CD4-positive, alpha-beta T cell treated with Interleukin-12 subunit alpha and Interleukin-12 subunit beta, for 1 hour (primary cell): ENCODE results near the gene PCP4L1.
"Not testable (repeated sequence)": the region's sequence is repeated elsewhere in the genome, so short reads cannot be mapped to it uniquely, and the experiment has no call there.

ENCODE experiments used
- DNase-seq: peaks from one replicate; pipeline ENCODE4 v3.0.0-alpha.2; 2020

Gene PCP4L1

GRCh38 chr1:161273402-161273801, 14.9 kb downstream of the PCP4L1 start:
- DNase-seq = no peak

DNA sequence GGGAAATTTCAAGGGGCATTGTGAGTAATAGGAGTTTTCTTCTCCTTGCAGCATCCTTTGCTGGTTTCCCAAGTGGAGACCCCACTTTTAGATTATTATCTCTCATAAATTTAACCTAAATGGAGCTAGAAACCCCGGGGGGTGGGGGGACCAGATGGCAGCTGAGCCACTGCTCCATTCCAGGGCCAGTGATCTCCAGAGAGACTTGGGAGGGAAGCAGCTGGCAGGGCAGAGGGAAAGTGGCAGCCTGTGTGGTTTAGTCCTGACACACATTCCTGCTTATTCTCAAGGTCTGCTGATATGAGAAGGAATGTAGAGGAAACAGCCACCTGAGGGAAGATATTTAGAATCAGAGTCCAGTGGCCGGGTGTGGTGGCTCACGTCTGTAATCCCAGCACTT, 16.3 kb downstream of the PCP4L1 start:
- DNase-seq = no peak

DNA sequence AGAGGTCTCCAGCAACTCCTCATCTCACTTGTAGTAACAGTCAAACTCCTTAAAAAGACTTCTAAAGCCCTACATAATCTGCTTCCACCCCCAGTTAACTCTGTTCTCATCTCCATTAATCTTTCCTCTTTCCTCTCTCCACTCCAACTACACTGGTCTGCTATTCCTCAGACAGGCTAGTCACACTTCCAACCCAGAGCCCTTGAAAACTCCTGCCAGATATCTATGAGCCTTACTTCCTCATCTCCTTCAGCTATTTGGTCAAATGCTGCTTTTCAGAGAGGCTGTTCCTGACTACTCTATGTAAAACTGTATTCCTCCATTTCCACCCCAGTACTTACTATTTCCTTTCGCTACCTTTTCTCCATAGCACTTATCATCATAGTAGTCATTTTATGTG, 24.4 kb downstream of the PCP4L1 start:
- no peak for DNase-seq

GRCh38 chr1:161285113-161285512, 26.6 kb downstream of the PCP4L1 start:
- DNase-seq = no peak

- no peak for DNase-seq
Observed at GRCh38 chr1:161285521-161285920, 27.0 kb downstream of the PCP4L1 start.

- DNase-seq = no peak
Observed at GRCh38 chr1:161287482-161288054, 29.0 kb downstream of the PCP4L1 start.

DNA sequence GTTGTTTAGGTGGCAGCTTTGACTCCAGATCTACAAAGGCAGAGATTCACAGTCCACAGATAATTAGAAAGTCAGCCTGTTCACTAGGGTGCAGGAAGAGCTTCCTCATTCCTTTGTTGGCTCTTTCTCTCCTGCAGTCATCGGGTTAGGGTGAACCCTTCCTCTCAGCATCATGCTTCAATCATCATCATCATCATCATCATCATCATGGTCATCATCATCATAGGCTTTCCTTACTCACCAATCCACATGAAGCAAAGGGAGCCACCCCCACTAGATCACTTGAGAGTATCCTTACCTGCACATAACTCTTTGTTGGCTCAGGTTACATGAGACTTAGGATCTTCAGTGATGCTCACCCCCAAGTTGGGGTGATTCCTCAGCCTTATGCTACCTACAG, 32.2 kb downstream of the PCP4L1 start:
- no peak for DNase-seq

DNA sequence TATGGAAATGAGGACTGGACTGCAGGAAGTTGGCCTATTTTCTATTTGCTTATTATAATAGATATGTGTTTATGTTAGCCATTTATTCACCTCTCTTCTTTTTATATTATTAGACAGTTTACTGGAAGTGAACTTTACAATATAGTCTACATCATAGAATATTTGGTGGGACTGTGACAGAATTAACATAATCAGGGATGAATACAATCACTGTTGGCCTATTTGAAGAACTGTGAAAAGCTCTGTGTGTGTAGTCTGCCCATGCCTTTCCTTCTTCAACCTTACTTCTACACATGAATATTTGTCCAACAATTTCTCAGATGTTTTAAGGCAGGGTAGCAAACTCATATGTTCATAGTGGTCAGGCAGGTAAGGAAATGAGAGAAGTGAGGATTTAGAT, 38.9 kb downstream of the PCP4L1 start:
- no peak for DNase-seq

DNA sequence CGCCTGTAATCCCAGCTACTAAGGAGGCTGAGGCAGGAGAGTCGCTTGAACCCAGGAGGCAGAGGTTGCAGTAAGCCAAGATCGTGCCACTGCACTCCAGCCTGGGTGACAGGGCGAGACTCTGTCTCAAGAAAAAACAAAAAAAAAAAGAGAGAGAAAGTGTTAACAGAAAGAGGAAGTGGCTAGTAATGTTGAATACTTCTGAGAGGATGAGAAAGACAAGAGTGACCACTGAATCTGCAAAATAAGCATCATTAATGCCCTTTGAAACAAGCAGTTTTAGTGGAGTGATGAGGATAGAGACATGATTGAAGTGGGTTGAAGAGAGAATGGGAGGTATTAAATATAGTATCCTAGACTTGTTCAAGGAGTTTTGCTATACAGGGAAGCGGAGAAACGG, 39.6 kb downstream of the PCP4L1 start:
- DNase-seq = no peak

DNA sequence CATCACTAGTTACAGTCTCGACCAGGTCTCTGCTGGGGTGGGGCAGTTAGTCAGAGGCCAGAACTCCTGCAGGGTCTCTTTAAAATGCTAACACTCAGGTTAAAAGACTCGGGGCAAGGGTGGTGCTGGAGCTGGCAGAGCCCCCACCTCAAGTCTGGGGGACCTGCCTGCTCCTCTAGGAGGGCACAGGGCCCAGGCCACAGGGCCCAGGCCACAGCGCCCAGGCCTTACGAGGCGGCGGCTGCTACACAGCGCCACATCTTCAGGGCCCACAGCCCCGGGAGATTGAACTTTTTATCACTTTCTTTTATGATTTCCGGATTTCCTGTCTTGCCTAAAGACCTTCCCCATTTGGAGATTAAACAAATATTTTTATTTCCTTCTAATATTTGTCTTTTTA, 40.8 kb downstream of the PCP4L1 start:
- DNase-seq = no peak

DNA sequence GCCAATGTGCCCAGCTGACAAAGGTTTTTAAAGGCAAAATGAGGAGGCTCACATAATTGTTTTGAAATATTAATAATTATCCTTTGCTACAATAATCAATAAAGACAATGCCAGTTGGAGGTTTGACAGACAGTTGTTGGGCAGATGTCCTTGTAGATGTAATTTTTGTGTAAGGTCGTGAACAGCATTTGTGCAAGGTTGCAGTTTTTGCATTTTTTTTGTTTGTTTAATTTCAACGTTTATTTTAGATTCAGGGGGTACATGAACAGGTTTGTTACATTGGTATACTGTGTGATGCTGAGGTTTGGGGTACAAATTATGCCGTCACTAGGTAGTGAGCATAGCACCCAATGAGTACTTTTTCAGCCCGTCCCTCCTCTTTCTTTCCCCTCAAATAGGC, 41.9 kb downstream of the PCP4L1 start:
- DNase-seq = no peak

- DNase-seq = peak; percentile 19
Observed at GRCh38 chr1:161304927-161305866, 46.7 kb downstream of the PCP4L1 start.

GRCh38 chr1:161305867-161306519, 47.4 kb downstream of the PCP4L1 start:
- DNase-seq = peak; percentile 95

DNA sequence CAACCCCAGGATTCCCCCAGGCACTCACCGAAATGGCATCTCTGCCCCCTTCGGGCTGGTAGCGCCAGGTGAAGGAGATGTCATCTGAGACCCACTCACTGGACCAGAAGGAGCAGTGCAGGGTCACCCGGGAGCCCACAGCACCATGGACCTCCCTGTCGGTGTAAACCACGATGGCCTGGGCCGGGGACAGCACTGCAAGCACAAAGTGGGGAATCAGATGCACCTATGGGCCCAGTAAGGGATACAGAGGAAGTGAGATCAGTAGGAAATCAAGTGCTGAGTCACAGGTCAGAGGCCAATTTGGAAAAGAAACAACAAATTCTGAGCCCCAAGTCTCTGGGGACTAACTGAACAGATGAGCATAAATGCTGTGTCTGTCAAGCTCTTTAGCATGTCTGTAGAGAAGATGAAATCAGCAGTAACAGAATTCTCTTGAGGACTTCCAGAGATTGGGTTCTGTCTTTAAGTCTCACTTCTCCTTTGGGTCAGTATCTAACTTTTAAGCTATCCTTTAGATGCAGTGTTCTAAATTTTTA, 48.8 kb downstream of the PCP4L1 start:
- peak; percentile 26 for DNase-seq

GRCh38 chr1:161307892-161308638, 49.5 kb downstream of the PCP4L1 start:
- DNase-seq = no peak

DNA sequence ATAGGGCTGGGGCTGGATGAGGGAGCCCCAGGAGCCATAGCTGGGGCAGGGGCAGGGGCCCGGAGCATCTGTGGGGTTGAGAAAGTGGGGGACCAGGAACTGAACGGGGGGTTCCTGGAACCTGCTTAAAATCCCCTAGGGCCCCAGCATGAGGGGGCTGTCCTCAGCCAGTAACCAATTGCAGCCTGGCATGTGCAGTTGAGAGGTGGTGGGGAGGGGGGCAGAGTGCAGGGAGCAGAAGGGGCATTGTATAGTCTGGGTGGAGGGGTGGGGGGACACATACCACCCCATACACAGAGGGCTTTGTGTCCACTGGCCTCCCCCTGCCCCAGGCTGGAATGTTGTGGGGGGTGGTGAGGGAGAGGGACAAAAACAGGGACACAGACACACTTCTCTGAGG, 51.3 kb downstream of the PCP4L1 start, which contains the start of gene MPZ:
Gene MPZ (minus strand): TSS at position 101 of the 400 bp plus-strand sequence. CDS start 63 bp downstream, at position 38.
- DNase-seq = no peak

DNA sequence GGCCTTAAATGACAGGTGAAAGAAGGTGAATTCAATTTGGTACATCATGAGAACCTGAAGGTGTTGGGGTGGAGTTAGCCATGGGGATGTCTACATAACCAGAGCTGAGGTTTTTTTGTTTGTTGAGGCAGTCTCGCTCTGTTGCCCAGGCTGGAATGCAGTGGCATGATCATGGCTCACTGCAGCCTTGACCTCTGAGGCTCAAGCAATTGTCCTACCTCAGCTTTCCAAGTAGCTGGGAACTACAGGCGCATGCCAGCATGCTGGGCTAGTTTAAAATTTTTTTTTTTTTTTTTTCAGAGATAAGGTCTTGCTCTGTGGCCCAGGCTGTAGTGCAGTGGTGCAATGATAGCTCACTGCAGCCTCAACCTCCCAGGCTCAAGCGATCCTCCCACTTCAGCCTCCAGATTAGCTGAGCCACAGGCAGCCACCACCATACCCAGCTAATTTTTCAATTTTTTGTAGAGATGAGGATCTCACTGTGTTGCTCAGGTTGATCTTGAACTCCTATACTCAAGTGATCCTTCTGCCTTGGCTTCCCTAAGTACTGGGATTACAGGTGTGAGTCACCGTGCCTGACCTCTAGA, 53.1 kb downstream of the PCP4L1 start:
- no peak for DNase-seq

DNA sequence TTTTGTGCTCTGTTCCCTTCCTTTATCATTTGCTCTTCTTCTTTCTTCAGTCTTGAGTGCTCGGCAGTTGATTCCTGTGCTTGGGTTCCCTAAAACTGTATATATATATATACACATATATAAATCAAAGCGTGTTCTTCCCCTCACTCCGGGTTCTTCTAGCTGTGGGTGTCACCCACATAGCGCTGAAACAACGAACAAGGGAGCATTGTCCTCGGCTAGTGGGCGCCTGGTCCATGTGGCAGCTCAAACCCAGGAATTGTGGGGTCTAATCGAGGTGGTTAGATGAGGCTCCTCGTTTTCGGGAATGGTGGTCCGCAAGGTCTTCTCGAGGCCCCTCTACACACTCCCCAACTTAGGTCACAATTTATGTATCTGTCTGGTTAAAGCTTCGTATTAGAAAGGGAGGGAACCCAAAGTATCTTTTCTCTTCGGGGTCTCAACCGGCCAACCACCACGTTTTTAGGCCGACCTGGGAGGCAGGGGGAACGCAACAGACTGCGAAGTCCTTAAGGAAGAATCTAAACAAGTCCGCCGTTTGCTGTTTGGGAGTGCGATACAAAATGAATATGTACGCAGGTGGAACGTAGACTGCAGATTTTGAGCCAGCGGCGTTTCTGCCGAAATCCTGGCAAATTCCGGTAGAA, 55.1 kb downstream of the PCP4L1 start:
- DNase-seq = no peak

GRCh38 chr1:161314201-161314981, 55.8 kb downstream of the PCP4L1 start, which contains the start of gene SDHC:
Gene SDHC, plus strand, starts transcription at chr1:161314381. Its CDS starts 25 bp downstream, at chr1:161314406.
- peak; percentile 93 for DNase-seq

DNA sequence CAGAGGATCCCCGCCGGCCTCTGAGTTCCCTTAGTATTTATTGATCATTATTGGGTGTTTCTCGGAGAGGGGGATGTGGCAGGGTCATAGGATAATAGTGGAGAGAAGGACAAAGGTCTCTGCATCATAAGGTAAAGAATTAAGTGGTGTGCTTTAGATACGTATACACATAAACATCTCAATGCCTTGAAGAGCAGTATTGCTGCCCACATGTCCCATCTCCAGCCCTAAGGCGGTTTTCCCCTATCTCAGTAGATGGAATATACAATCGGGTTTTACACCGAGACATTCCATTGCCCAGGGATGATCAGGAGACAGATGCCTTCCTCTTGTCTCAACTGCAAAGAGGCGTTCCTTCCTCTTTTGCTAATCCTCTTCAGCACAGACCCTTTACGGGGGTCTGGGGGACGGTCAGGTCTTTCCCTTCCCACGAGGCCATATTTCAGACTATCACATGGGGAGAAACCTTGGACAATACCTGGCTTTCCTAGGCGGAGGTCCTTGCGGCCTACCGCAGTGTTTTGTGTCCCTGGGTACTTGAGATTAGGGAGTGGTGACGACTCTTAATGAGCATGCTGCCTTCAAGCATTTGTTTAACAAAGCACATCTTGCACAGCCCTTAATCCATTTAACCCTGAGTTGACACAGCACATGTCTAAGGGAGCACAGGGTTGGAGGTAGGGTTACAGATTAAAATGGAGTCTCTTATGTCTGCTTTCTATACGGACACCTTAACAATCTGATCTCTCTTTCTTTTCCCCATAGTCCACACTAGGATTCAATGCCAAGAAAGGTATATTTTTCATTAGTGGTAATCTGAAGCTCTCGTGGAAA, 57.5 kb downstream of the PCP4L1 start:
- not testable (repeated sequence) for DNase-seq
